GM18519 (cell line): ENCODE results near the gene KCNH8.

Experiments used
- ATAC-seq: cut with Tn5 transposase; IDR thresholded peaks from one replicate; pipeline ENCODE4 v1.9.1; 2021; ENCODE audit warnings: mild to moderate bottlenecking, moderate library complexity; ENCODE audit not compliant: unreplicated experiment, low FRiP score

Gene KCNH8

GRCh38 chr3:19573644-19574043 is 425.3 kb downstream of the KCNH8 start:
- no peak for ATAC-seq

DNA sequence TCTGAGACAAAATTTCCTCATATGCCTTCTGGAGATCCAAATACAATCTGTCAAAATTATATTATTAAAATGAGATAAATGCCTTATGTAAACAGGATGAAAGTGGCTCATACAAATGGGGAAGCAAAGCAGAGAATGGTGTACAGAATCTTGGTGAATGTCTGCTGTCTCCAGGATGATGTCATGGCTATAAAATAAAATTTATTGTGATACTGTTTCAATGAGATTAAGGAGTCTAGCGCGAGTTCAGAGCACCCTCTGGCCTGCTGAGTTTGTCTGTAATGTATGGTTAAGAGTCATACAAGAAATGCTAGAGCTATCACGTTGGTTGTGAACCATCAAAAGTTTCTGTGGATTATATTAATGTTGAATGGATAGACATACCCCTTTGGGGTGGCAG is 426.0 kb downstream of the KCNH8 start:
- no peak for ATAC-seq

DNA sequence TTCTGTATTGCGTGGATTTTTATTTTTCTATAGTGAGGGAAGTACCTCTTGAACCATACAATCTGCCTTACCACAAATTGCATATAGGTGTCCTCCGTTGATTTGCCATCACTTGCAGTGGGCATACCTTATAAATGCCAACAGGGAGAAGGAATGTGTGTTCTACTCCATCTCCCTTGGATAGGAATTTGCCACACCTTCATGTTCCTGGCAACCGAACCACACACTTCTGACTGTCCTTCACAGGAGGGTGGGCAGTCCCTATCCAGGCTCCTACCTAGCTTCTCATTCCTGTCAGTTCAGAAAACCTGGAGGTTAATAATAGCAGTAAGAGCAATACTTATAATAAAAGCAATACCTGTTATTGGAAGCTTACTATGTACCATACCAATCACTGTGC is 428.0 kb downstream of the KCNH8 start:
- ATAC-seq = no peak
